GM10847 (cell line): ENCODE measurements around the gene ANP32E.

Source experiments
- POLR2A ChIP-seq: IDR thresholded peaks from 2 replicates; pipeline ENCODE4 v1.6.1; 2011; ENCODE audit not compliant: insufficient read length; ENCODE audit errors: extremely low read depth

The ANP32E gene

GRCh38 chr1:150187560-150187931 lies 48.4 kb downstream of the ANP32E start:
- TF ChIP-seq POLR2A, result no peak

GRCh38 chr1:150186789-150187559 lies 48.9 kb downstream of the ANP32E start:
- no peak for TF ChIP-seq POLR2A

- TF ChIP-seq POLR2A, result no peak
Measured at GRCh38 chr1:150185481-150185880, 50.4 kb downstream of the ANP32E start.

- no peak for TF ChIP-seq POLR2A
Measured at GRCh38 chr1:150183061-150183460, 52.9 kb downstream of the ANP32E start.

GRCh38 chr1:150182247-150182646 lies 53.7 kb downstream of the ANP32E start:
- no peak for TF ChIP-seq POLR2A

GRCh38 chr1:150180474-150180873 lies 55.4 kb downstream of the ANP32E start:
- no peak for TF ChIP-seq POLR2A

GRCh38 chr1:150179867-150180266 lies 56.0 kb downstream of the ANP32E start:
- TF ChIP-seq POLR2A, result no peak

- TF ChIP-seq POLR2A, result no peak
Measured at GRCh38 chr1:150178548-150178947, 57.4 kb downstream of the ANP32E start.

GRCh38 chr1:150176593-150176992 lies 59.3 kb downstream of the ANP32E start:
- no peak for TF ChIP-seq POLR2A

- no peak for TF ChIP-seq POLR2A
Measured at GRCh38 chr1:150173141-150173585, 62.7 kb downstream of the ANP32E start.

GRCh38 chr1:150171801-150172200 lies 64.1 kb downstream of the ANP32E start:
- no peak for TF ChIP-seq POLR2A

- TF ChIP-seq POLR2A, result no peak
Measured at GRCh38 chr1:150168960-150169601, 66.8 kb downstream of the ANP32E start.
